Karpas-422 (cell line): Measurements from ENCODE around the gene RPS29. TPM values are rescaled to one million over a fixed set of nuclear protein-coding genes. Genes with fewer than 3 reads are reported as not detected.

Source experiments
- DNase-seq: peaks from one replicate; pipeline ENCODE4 v3.0.0-alpha.2; 2015
- H2AFZ ChIP-seq: fragments of 200-600 bp; sonication (generic); 2 replicates; pipeline ENCODE4 v1.6.1; 2014; ENCODE audit warnings: antibody characterized with exemption, low read length, mixed read lengths
- H3K27ac ChIP-seq: fragments of 200-600 bp; sonication (generic); 2 replicates; pipeline ENCODE4 v1.5.1; 2014; ENCODE audit warnings: mild to moderate bottlenecking, low read length, moderate library complexity
- H3K27me3 ChIP-seq: fragments of 200-600 bp; sonication (generic); 2 replicates; pipeline ENCODE4 v1.6.1; 2014; ENCODE audit warnings: low read length, mixed read lengths
- H3K36me3 ChIP-seq: fragments of 200-600 bp; sonication (generic); 2 replicates; pipeline ENCODE4 v1.6.1; 2014; ENCODE audit warnings: low read length, mixed read lengths; ENCODE audit not compliant: insufficient read depth
- H3K4me1 ChIP-seq: fragments of 200-600 bp; sonication (generic); 2 replicates; pipeline ENCODE4 v1.6.1; 2014; ENCODE audit warnings: mild to moderate bottlenecking, low read length, mixed read lengths
- H3K4me2 ChIP-seq: fragments of 200-600 bp; sonication (generic); 2 replicates; pipeline ENCODE4 v1.6.1; 2014; ENCODE audit warnings: low read length, low read depth, mild to moderate bottlenecking; ENCODE audit not compliant: poor library complexity, severe bottlenecking
- H3K4me3 ChIP-seq: fragments of 200-600 bp; sonication (generic); 2 replicates; pipeline ENCODE4 v1.5.1; 2014; ENCODE audit warnings: mild to moderate bottlenecking, antibody characterized with exemption, low read length, mixed read lengths
- H3K79me2 ChIP-seq: fragments of 200-600 bp; sonication (generic); 2 replicates; pipeline ENCODE4 v1.6.1; 2014; ENCODE audit warnings: mild to moderate bottlenecking, low read length, mixed read lengths
- H3K9ac ChIP-seq: fragments of 200-600 bp; sonication (generic); 2 replicates; pipeline ENCODE4 v1.6.0; 2014; ENCODE audit warnings: low read length
- H3K9me2 ChIP-seq: fragments of 200-600 bp; sonication (generic), shearing (Covaris generic); replicated peaks from 2 replicates; pipeline ENCODE4 v1.6.0; 2014; ENCODE audit warnings: mild to moderate bottlenecking, low read length, moderate library complexity; ENCODE audit not compliant: insufficient read depth
- H3K9me3 ChIP-seq: fragments of 300-700, 200-600 bp; sonication (generic); 2 replicates; pipeline ENCODE4 v1.6.1; 2014; ENCODE audit warnings: low read length, mixed read lengths
- H4K20me1 ChIP-seq: fragments of 200-600 bp; sonication (generic); 2 replicates; pipeline ENCODE4 v1.6.1; 2014; ENCODE audit warnings: mild to moderate bottlenecking, antibody characterized with exemption, low read length, low read depth; ENCODE audit not compliant: insufficient read depth
- total RNA-seq: library from RNA; depleted of rRNA; stranded (reverse); fragments of >200 nt; shearing (Covaris generic); gene quantifications from 2 replicates; pipeline ENCODE4 v1.2.3, GENCODE V29; 2014; ENCODE audit warnings: low replicate concordance

The RPS29 gene
- total RNA-seq, 1 experiment from 2014 or later: 11,491 TPM

- DNase-seq: no peak
- no peak overlapping the region for H3K27ac ChIP-seq
- no peak overlapping the region for H3K4me2 ChIP-seq
- H4K20me1 ChIP-seq: no peaks in the 10 kb centered on the region
- no peak overlapping the region for H3K9ac ChIP-seq
- no peak overlapping the region for H3K4me3 ChIP-seq
- no peak overlapping the region for H2AFZ ChIP-seq
- no peaks in the 10 kb centered on the region for H3K27me3 ChIP-seq
- peaks cover 9% of the 10 kb centered on the region for H3K4me1 ChIP-seq
- no peaks in the 10 kb centered on the region for H3K9me3 ChIP-seq
- peaks cover 28% of the 10 kb centered on the region; the same call in 1 of the 2 replicates for H3K36me3 ChIP-seq
- H3K79me2 ChIP-seq: peaks cover 67% of the 10 kb centered on the region
- H3K9me2 ChIP-seq: no peaks in the 10 kb centered on the region
Observed at GRCh38 chr14:49612671-49613070, 26.5 kb upstream of the RPS29 start.

- Histone ChIP-seq H3K79me2 (peaks cover 69% of the 10 kb centered on the region), H3K4me1 (peaks cover 5% of the 10 kb centered on the region), H3K4me3 (no peak overlapping the region), H3K9me2 (no peaks in the 10 kb centered on the region), H3K9me3 (no peaks in the 10 kb centered on the region), H4K20me1 (no peaks in the 10 kb centered on the region), H2AFZ (no peak overlapping the region), H3K36me3 (peaks cover 30% of the 10 kb centered on the region; the same call in 1 of the 2 replicates), H3K27me3 (no peaks in the 10 kb centered on the region), H3K9ac (no peak overlapping the region), H3K4me2 (no peak overlapping the region), H3K27ac (no peak overlapping the region)
- no peak for DNase-seq
Observed at GRCh38 chr14:49612251-49612650, 26.1 kb upstream of the RPS29 start.

GRCh38 chr14:49607583-49607982 lies 21.4 kb upstream of the RPS29 start:
- H3K9me3 ChIP-seq: no peaks in the 10 kb centered on the region
- H3K4me3 ChIP-seq: no peak overlapping the region
- H3K27ac ChIP-seq: no peak overlapping the region
- H3K79me2 ChIP-seq: peaks cover 88% of the 10 kb centered on the region
- no peak overlapping the region for H2AFZ ChIP-seq
- H3K36me3 ChIP-seq: peaks cover 47% of the 10 kb centered on the region; the same call in 1 of the 2 replicates
- no peaks in the 10 kb centered on the region; the same call in 1 of the 2 replicates for H3K4me1 ChIP-seq
- H3K27me3 ChIP-seq: no peaks in the 10 kb centered on the region
- DNase-seq: peak; percentile 38
- no peaks in the 10 kb centered on the region for H3K9me2 ChIP-seq
- H3K9ac ChIP-seq: no peak overlapping the region
- H3K4me2 ChIP-seq: no peak overlapping the region
- no peaks in the 10 kb centered on the region for H4K20me1 ChIP-seq

GRCh38 chr14:49598485-49599300 lies 12.5 kb upstream of the RPS29 start, which contains the start of gene LRR1:
Gene LRR1 (plus strand): TSS chr14:49598940. CDS start chr14:49599021, 81 bp downstream.
- no peaks in the 10 kb centered on the region for H3K9me3 ChIP-seq
- H3K36me3 ChIP-seq: peaks cover 17% of the 10 kb centered on the region
- H3K9ac ChIP-seq: peak within 1 kb of the TSS; percentile 93
- peaks cover 55% of the 10 kb centered on the region for H3K79me2 ChIP-seq
- peak within 1 kb of the TSS; percentile 80 for H3K4me3 ChIP-seq
- H3K4me1 ChIP-seq: peaks cover 49% of the 10 kb centered on the region
- H3K4me2 ChIP-seq: peak within 1 kb of the TSS; percentile 96
- H4K20me1 ChIP-seq: no peaks in the 10 kb centered on the region
- H2AFZ ChIP-seq: peak within 1 kb of the TSS; percentile 33
- peak; percentile 95 for DNase-seq
- no peaks in the 10 kb centered on the region for H3K9me2 ChIP-seq
- H3K27me3 ChIP-seq: no peaks in the 10 kb centered on the region
- peak within 1 kb of the TSS; percentile 80 for H3K27ac ChIP-seq

GRCh38 chr14:49598189-49598484 lies 12.0 kb upstream of the RPS29 start:
- peak overlapping the region; percentile 80 for H3K27ac ChIP-seq
- H3K9me3 ChIP-seq: no peaks in the 10 kb centered on the region
- H3K9ac ChIP-seq: peak overlapping the region; percentile 93
- no peak for DNase-seq
- no peaks in the 10 kb centered on the region for H3K27me3 ChIP-seq
- H3K9me2 ChIP-seq: no peaks in the 10 kb centered on the region
- H4K20me1 ChIP-seq: no peaks in the 10 kb centered on the region
- H3K4me3 ChIP-seq: peak overlapping the region; percentile 80
- peak overlapping the region; percentile 96 for H3K4me2 ChIP-seq
- peak overlapping the region; percentile 33 for H2AFZ ChIP-seq
- peaks cover 54% of the 10 kb centered on the region for H3K4me1 ChIP-seq
- H3K36me3 ChIP-seq: peaks cover 15% of the 10 kb centered on the region
- H3K79me2 ChIP-seq: peaks cover 52% of the 10 kb centered on the region

GRCh38 chr14:49594347-49595091 lies 8.3 kb upstream of the RPS29 start:
- Histone ChIP-seq H4K20me1 (no peaks in the 10 kb centered on the region), H2AFZ (no peak overlapping the region; the same call in 1 of the 2 replicates), H3K4me2 (peak overlapping the region; percentile 60), H3K9ac (peak overlapping the region; percentile 45), H3K36me3 (no peaks in the 10 kb centered on the region), H3K4me3 (peak overlapping the region; percentile 31), H3K9me3 (no peaks in the 10 kb centered on the region), H3K9me2 (no peaks in the 10 kb centered on the region), H3K4me1 (peaks cover 49% of the 10 kb centered on the region), H3K79me2 (peaks cover 20% of the 10 kb centered on the region), H3K27me3 (no peaks in the 10 kb centered on the region), H3K27ac (peak overlapping the region; percentile 87)
- DNase-seq: peak; percentile 87

- Histone ChIP-seq H3K27ac (peak overlapping the region; percentile 87), H3K4me2 (peak overlapping the region; percentile 60), H2AFZ (no peak overlapping the region; the same call in 1 of the 2 replicates), H3K79me2 (peaks cover 5% of the 10 kb centered on the region), H3K36me3 (no peaks in the 10 kb centered on the region), H3K4me1 (peaks cover 49% of the 10 kb centered on the region), H3K27me3 (no peaks in the 10 kb centered on the region), H3K9me3 (no peaks in the 10 kb centered on the region), H3K9ac (peak overlapping the region; percentile 31; the same call in 1 of the 2 replicates), H4K20me1 (no peaks in the 10 kb centered on the region), H3K4me3 (peak overlapping the region; percentile 42; the same call in 1 of the 2 replicates), H3K9me2 (no peaks in the 10 kb centered on the region)
- DNase-seq: peak; percentile 76
Observed at GRCh38 chr14:49593016-49593415, 6.8 kb upstream of the RPS29 start.

- Histone ChIP-seq H3K9ac (no peak overlapping the region), H2AFZ (no peak overlapping the region), H4K20me1 (peaks cover 15% of the 10 kb centered on the region), H3K9me3 (no peaks in the 10 kb centered on the region), H3K27me3 (no peaks in the 10 kb centered on the region), H3K4me3 (no peak overlapping the region), H3K9me2 (no peaks in the 10 kb centered on the region), H3K79me2 (peaks cover 18% of the 10 kb centered on the region), H3K36me3 (peaks cover 14% of the 10 kb centered on the region), H3K4me1 (peaks cover 30% of the 10 kb centered on the region), H3K27ac (no peak overlapping the region), H3K4me2 (no peak overlapping the region)
- DNase-seq: no peak
Observed at GRCh38 chr14:49589387-49589786, 3.2 kb upstream of the RPS29 start.
